HEK293T (cell line): Measurements from ENCODE around the gene CBLL2.

Experiments
- CTCF ChIA-PET: fragments of 350-600 bp; formaldehyde crosslinking; extraction: SDS; loops from one replicate; lab custom pipeline; 2021; ENCODE audit warnings: antibody characterized with exemption, inconsistent platforms; lab: Yijun Ruan, JAX
- POLR2A ChIA-PET: fragments of 350-600 bp; formaldehyde crosslinking; extraction: SDS; loops from one replicate; lab custom pipeline; 2020; ENCODE audit warnings: antibody characterized with exemption, inconsistent platforms; lab: Yijun Ruan, JAX
- DNase-seq: peaks from one replicate; pipeline ENCODE4 v3.0.0; 2012; ENCODE audit warnings: mixed read lengths; ENCODE audit errors: extremely low spot score
- ARNT ChIP-seq: fragments of 450-650 bp; IDR thresholded peaks from 2 replicates; pipeline ENCODE4 v1.6.1; 2017; ENCODE audit warnings: mild to moderate bottlenecking
- BHLHE40 ChIP-seq: fragments of 450-650 bp; IDR thresholded peaks from 2 replicates; pipeline ENCODE4 v1.6.1; 2016; ENCODE audit warnings: mild to moderate bottlenecking, moderate library complexity, borderline replicate concordance
- CTBP1 ChIP-seq: fragments of 450-650 bp; IDR thresholded peaks from 2 replicates; pipeline ENCODE4 v1.6.1; 2016; ENCODE audit warnings: borderline replicate concordance
- ELF4 ChIP-seq: fragments of 450-650 bp; IDR thresholded peaks from 2 replicates; pipeline ENCODE4 v1.6.1; 2017; ENCODE audit warnings: antibody characterized with exemption
- FOXA1 ChIP-seq: fragments of 450-650 bp; IDR thresholded peaks from 2 replicates; pipeline ENCODE4 v1.6.1; 2016; ENCODE audit warnings: mild to moderate bottlenecking
- FOXK2 ChIP-seq: fragments of 450-650 bp; IDR thresholded peaks from 2 replicates; pipeline ENCODE4 v1.6.1; 2016; ENCODE audit warnings: mild to moderate bottlenecking
- FOXM1 ChIP-seq: fragments of 450-650 bp; IDR thresholded peaks from 2 replicates; pipeline ENCODE4 v1.6.1; 2017; ENCODE audit warnings: mild to moderate bottlenecking, borderline replicate concordance
- HDGF ChIP-seq: fragments of 450-650 bp; IDR thresholded peaks from 2 replicates; pipeline ENCODE4 v1.6.1; 2017; ENCODE audit warnings: antibody characterized with exemption, borderline replicate concordance
- L3MBTL2 ChIP-seq: fragments of 450-650 bp; conservative IDR thresholded peaks from 2 replicates; pipeline ENCODE4 v1.6.1; 2016; ENCODE audit warnings: mild to moderate bottlenecking
- LEF1 ChIP-seq: fragments of 450-650 bp; IDR thresholded peaks from 2 replicates; pipeline ENCODE4 v1.6.1; 2017; ENCODE audit warnings: mild to moderate bottlenecking, borderline replicate concordance
- NFRKB ChIP-seq: fragments of 450-650 bp; IDR thresholded peaks from 2 replicates; pipeline ENCODE4 v1.6.1; 2016; ENCODE audit warnings: mild to moderate bottlenecking, moderate library complexity
- PKNOX1 ChIP-seq: fragments of 450-650 bp; IDR thresholded peaks from 2 replicates; pipeline ENCODE4 v1.6.1; 2016
- SP1 ChIP-seq: fragments of 450-650 bp; IDR thresholded peaks from 2 replicates; pipeline ENCODE4 v1.6.1; 2017
- SUZ12 ChIP-seq: fragments of 450-650 bp; IDR thresholded peaks from 2 replicates; pipeline ENCODE4 v1.6.1; 2016; ENCODE audit warnings: mild to moderate bottlenecking
- TARDBP ChIP-seq: fragments of 450-650 bp; IDR thresholded peaks from 2 replicates; pipeline ENCODE4 v1.6.1; 2016
- ZNF384 ChIP-seq: fragments of 450-650 bp; IDR thresholded peaks from 2 replicates; pipeline ENCODE4 v1.6.1; 2016

The CBLL2 gene

DNA sequence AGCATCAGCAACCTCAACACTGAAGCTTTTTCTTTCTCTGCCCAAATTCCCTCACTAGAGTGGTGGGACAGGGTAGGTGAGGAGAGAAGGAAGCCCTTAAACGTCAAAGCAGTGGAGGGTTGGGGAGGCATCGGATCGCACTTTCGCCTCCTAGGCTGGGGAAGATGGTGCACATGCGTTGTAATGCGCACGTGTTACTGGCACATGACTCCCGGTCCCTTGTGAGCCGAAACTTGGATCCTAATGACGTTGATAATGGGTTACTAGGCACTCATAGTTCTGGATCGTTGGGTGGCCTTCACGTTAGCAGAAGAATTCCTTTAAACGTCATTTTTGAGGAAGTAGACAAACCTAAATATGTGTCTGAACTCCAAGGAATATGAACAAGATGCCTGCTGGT lies at the start of gene CBLL2:
Gene CBLL2 (plus strand): TSS at position 301 of the 400 bp plus-strand sequence. CDS start 79 bp downstream, at position 380.
- no peak for DNase-seq
- ChIA-PET POLR2A (no interaction called here), CTCF (no interaction called here)
- no peak for TF ChIP-seq L3MBTL2
- no peak for TF ChIP-seq ZNF384
- TF ChIP-seq TARDBP: no peak
- no peak for TF ChIP-seq HDGF
- TF ChIP-seq CTBP1: no peak
- no peak for TF ChIP-seq ELF4
- no peak for TF ChIP-seq SUZ12

DNA sequence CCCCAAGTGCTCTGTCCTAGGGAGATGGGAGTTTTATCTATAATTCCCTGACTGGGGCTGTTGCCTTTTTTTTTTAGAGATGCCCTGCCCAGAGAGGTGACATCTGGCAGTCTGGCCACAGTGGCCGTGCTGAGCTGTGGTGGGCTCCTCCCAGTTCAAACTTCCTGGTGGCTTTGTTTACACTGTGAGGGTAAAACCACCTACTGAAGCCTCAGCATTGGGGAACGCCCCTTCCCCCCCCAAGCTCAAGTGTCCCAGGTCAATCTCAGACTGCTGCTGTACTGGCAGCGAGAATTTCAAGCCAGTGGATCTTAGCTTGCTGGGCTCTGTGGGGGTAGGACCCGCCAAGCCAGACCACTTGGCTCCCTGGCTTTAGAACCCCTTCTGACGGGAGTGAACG lies 38.3 kb upstream of the CBLL2 start:
- CTCF ChIA-PET: interaction anchor here (0.6 kb wide), 1 partner anchor 247 kb away, joined by 5 read pairs; no protein-coding TSS in a partner anchor
- DNase-seq: no peak
- TF ChIP-seq SP1 (no peak), NFRKB (no peak), PKNOX1 (no peak), ELF4 (no peak), FOXM1 (no peak), SUZ12 (no peak), HDGF (no peak), L3MBTL2 (no peak), ZNF384 (no peak), FOXK2 (no peak), TARDBP (no peak), BHLHE40 (no peak)
- POLR2A ChIA-PET: no interaction called here

GRCh38 chrX:22237479-22237878 lies 35.2 kb upstream of the CBLL2 start:
- TF ChIP-seq FOXK2 (no peak), TARDBP (no peak), PKNOX1 (no peak), CTBP1 (no peak), SUZ12 (no peak)
- POLR2A ChIA-PET: no interaction called here
- DNase-seq: no peak
- CTCF ChIA-PET: no interaction called here

- TF ChIP-seq HDGF (no peak), SUZ12 (no peak), ZNF384 (no peak), ELF4 (no peak), TARDBP (no peak), PKNOX1 (no peak), LEF1 (no peak), BHLHE40 (no peak), CTBP1 (no peak), FOXK2 (no peak), FOXA1 (no peak), FOXM1 (no peak), ARNT (no peak), NFRKB (no peak), L3MBTL2 (no peak), SP1 (no peak)
- POLR2A ChIA-PET: no interaction called here
- no peak for DNase-seq
- CTCF ChIA-PET: no interaction called here
These were observed 26.1 kb upstream of the CBLL2 start for GRCh38 chrX:22246620-22247019.

DNA sequence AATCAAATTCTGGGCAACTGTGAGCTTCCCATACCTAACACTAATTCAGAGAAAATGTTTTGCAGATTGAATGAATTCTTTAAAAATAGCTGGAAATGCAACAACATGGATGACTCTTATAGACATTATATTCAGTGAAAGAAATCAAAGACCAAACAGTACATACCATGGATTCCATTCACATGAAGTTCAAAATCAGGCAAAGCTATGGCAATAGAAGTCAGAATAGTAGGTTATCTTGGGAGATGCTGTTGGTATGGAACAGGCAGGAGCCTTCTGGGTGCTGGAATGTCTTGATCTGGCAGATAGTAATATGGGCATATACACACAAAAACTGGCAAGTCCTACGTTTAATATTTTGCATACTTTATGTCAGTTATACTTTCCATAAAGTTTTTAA lies 25.5 kb upstream of the CBLL2 start:
- ChIA-PET CTCF (no interaction called here), POLR2A (no interaction called here)
- DNase-seq: no peak
- no peak for TF ChIP-seq LEF1
- TF ChIP-seq BHLHE40: no peak
- no peak for TF ChIP-seq ARNT
- no peak for TF ChIP-seq NFRKB
- TF ChIP-seq CTBP1: no peak
- TF ChIP-seq PKNOX1: no peak
- no peak for TF ChIP-seq SUZ12
- TF ChIP-seq FOXM1: no peak

- no peak for DNase-seq
- ChIA-PET POLR2A (no interaction called here), CTCF (no interaction called here)
- TF ChIP-seq FOXA1 (no peak), FOXK2 (no peak), FOXM1 (no peak), LEF1 (no peak), TARDBP (no peak), ELF4 (no peak), SP1 (no peak), ZNF384 (no peak), BHLHE40 (no peak), CTBP1 (no peak), PKNOX1 (no peak)
These were observed 24.3 kb upstream of the CBLL2 start for GRCh38 chrX:22248401-22248800.
